Skeletal muscle cell (primary cell): ENCODE data around the gene GMNN.
"Not testable (repeated sequence)": the region's sequence is repeated elsewhere in the genome, so short reads cannot be mapped to it uniquely, and the experiment has no call there.

Source experiments
- DNase-seq: peaks from one replicate; pipeline ENCODE4 v3.0.0-alpha.2; 2010; ENCODE audit warnings: low read depth
- H3K4me3 ChIP-seq: 2 replicates; pipeline ENCODE4 v1.5.1; 2011; ENCODE audit warnings: low read depth, mild to moderate bottlenecking, control low read depth, low read length, moderate library complexity

Gene GMNN

DNA sequence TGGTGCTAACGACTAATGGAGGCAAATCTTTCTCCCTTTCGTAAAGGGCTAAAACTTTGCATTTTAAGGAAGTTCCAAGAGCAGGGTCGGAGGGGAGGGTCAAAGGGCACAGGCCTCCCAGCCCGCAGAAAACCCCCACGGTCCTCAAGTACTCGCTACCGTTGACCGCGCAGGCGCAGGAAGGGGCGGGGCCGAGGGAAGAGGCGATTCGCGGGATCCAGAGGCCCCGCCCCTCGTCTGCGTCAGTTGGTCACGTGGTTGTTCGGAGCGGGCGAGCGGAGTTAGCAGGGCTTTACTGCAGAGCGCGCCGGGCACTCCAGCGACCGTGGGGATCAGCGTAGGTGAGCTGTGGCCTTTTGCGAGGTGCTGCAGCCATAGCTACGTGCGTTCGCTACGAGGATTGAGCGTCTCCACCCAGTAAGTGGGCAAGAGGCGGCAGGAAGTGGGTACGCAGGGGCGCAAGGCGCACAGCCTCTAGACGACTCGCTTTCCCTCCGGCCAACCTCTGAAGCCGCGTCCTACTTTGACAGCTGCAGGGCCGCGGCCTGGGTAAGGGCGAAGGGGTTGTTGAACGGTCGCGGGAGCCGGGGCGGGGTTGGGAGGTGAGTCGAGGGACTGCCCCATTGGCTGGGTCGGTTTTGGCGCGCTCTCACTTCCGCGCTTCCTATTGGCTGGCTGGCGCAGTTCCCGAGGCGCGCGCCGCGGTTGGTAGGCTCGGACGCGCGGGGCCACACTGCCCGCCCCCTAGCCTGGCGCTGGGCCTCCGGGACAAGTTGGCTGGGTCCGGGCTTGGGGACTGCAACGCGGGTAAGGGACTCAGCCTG, at the start of gene GMNN:
GMNN (plus strand) TSS at position 242 of the 824 bp plus-strand sequence. CDS start 2,310 bp downstream, outside the sequence.
- peak within 1 kb of the TSS; percentile 100 for H3K4me3 ChIP-seq
- peak; percentile 65 for DNase-seq

DNA sequence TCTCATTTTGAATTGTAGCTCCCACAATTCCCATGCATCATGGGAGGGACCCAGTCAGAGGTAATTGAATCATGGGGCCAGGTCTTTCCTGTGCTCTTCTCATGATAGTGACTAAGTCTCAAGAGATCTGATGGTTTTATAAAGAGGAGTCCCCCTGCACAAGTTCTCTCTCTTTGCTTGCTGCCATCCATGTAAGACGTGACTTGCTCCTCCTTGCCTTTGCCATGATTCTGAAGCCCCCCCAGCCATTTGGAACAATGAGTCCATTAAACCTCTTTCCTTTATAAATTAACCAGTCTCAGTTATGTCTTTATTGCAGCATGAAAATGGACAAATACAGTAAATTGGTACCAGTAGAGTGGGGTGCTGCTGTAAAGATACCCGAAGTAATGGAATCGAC, 44.1 kb upstream of the GMNN start:
- DNase-seq, H3K4me3 ChIP-seq: not testable (repeated sequence)

DNA sequence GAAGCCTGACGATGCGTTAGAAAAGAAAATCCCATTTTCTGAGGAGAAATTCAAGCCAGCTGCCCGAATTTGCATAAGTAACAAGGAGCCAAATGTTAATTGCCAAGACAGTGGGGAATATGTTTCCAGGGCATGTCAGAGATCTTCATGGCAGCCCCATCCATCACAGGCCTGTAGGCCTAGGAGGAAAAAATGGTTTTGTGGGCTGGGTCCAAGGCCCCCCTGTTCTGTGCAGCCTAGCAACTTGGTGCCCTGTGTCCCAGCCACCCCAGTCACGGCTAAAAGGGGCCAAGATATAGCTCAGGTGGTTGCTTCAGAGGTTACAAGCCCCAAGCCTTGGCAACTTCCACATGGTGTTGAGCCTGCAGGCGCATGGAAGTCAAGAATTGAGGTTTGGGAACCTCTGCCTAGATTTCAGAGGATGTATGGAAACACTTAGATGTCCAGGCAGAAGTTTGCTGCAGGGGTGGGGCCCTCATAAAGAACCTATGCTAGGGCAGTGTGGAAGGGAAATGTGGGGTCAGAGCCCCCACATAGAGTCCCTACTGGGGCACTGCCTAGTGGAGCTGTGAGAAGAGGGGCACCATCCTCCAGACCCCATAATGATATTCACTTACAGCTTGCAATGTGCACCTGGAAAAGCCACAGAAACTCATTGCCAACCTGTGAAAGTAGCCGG, 43.1 kb upstream of the GMNN start:
- not testable (repeated sequence) for H3K4me3 ChIP-seq, DNase-seq

DNA sequence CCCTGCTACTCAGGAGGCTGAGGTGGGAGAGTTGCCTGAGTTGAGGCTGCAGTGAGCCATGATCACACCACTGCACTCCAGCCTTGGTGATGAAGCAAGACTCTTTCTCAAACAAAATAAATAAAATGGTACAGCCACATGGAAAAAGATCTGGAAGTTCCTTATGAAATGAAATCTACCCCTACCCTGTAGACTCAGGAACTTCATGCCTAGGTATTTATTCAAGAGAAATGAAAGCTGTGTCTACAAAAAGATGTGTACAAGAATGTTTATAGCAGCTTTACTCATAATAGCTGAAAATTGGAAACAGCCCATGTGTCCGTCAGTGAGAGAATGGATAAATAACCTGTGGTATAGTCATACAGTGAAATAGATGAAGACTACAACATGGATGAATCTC, 40.6 kb upstream of the GMNN start:
- no peak for DNase-seq

DNA sequence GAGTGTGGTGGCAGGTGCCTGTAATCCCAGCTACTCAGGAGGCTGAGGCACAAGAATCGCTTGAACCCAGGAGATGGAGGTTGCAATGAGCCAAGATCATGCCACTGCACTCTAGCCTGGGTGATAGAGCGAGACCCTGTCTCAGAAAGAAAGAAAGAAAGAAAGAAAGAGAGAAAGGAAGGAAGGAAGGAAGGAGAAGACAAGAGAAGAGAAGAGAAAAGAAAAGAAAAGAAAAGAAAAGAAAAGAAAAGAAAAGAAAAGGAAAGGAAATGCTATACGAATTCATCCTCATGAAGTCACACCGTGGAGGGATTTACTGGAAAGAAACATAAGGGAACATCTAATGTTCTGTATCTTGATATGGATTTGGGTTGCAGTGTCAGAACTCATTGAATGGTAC, 40.0 kb upstream of the GMNN start:
- H3K4me3 ChIP-seq, DNase-seq: not testable (repeated sequence)

More for the DNA sequence above, 40.6 kb upstream of the GMNN start:
- H3K4me3 ChIP-seq, result no peak overlapping the region

- no peak for DNase-seq
- H3K4me3 ChIP-seq, result no peak overlapping the region
Measured at GRCh38 chr6:24738741-24739140, 36.0 kb upstream of the GMNN start.

GRCh38 chr6:24740861-24741260, 33.9 kb upstream of the GMNN start:
- no peak overlapping the region for H3K4me3 ChIP-seq
- DNase-seq, result no peak

- H3K4me3 ChIP-seq, result no peak overlapping the region
- DNase-seq, result no peak
Measured at GRCh38 chr6:24742216-24742738, 32.5 kb upstream of the GMNN start.

DNA sequence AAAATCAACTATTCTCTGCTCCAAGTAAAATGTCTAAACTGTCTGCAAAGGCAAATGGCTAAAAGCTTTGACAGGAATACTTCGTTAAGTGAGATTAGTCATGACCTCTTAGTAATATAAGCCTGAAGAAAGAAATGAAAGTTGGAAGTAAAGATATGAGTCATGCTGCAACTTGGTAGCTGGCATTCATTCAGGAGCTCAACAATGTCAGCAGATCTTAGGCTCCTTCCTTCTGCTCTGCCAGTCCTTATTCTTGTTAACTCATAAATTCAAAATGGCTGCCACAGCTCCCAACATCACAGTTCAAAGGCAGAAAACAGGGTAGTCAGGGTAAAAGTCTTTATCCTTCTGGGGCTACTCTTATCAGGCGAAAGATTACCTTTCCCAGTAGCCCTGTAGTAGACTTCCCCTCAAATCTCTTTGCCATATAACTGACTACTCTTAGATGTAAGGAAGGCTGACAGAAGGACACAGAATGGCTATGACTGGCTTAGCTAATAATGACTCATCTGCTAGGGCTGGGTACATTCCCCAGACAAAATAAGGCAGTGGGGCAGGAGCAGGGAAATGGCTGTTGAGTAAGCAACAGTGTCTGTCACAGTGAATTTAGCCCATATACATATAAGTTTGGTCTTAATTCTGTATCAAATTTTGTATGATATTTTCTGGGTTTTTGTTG, 31.3 kb upstream of the GMNN start:
- peak; percentile 92 for DNase-seq
- no peak overlapping the region for H3K4me3 ChIP-seq

- H3K4me3 ChIP-seq, result no peak overlapping the region
- no peak for DNase-seq
Measured at GRCh38 chr6:24743944-24744335, 30.8 kb upstream of the GMNN start.

GRCh38 chr6:24744911-24745310, 29.8 kb upstream of the GMNN start:
- no peak for DNase-seq
- H3K4me3 ChIP-seq, result no peak overlapping the region

- no peak for DNase-seq
- no peak overlapping the region for H3K4me3 ChIP-seq
Measured at GRCh38 chr6:24749297-24749696, 25.4 kb upstream of the GMNN start.

- DNase-seq, H3K4me3 ChIP-seq: not testable (repeated sequence)
Measured at GRCh38 chr6:24750878-24751277, 23.9 kb upstream of the GMNN start.

DNA sequence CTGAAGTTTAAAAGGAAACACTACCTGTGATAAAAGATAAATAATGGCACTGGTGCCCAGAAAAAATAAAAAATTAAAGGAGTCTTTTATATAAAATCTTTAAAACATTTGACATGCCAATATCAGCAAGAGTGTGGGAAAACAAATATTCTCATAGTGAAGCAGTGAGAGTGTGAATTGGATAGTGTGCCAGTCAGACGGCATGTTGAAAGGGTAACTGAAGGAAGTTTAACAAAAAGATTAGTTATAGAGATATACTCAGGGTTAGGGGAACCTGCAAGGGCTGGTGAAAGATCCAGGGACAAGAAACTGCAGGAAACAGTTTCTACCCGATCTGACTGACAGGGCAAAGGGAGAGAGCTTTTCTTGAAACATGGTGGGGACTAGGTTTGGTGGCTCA, 22.2 kb upstream of the GMNN start:
- no peak overlapping the region for H3K4me3 ChIP-seq
- DNase-seq, result no peak

GRCh38 chr6:24752917-24753492, 21.7 kb upstream of the GMNN start:
- DNase-seq, result no peak
- no peak overlapping the region for H3K4me3 ChIP-seq

DNA sequence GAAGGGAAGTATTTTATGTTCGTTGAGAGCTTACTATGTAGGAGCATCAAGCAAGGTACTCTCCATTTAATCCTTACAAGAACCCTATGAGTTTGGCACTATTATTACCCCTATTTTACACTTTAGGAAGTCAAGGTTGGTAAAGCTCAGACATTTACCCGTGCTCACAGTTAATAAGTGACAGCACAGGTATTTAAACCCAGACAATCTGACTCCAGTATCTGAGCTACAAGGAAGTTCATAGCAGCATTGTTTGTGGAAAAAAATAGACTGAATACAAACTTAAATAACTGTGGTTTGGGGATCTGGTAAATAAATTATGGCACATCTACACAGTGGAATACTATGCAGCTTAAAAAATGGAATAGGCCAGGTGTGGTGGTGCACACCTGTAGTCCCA, 21.2 kb upstream of the GMNN start:
- no peak overlapping the region for H3K4me3 ChIP-seq

DNA sequence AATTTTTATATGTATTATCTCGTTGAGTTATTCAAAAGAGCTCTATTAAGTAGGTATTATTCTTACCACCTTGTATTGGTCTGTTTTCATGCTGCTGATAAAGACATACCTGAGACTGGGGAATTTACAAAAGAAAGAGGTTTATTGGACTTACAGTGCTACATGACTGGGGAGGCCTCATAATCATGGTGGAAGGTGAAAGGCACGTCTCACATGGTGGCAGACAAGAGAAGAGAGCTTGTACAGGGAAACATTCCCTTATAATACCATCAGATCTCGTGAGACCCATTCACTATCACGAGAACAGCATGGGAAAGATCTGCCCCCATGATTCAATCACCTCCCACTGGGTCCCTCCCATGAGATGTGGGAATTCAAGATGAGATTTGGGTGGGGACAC, 20.4 kb upstream of the GMNN start:
- not testable (repeated sequence) for H3K4me3 ChIP-seq, DNase-seq

More for the DNA sequence above, 21.2 kb upstream of the GMNN start:
- DNase-seq, result no peak

GRCh38 chr6:24755279-24755678, 19.5 kb upstream of the GMNN start:
- H3K4me3 ChIP-seq, result no peak overlapping the region
- no peak for DNase-seq

DNA sequence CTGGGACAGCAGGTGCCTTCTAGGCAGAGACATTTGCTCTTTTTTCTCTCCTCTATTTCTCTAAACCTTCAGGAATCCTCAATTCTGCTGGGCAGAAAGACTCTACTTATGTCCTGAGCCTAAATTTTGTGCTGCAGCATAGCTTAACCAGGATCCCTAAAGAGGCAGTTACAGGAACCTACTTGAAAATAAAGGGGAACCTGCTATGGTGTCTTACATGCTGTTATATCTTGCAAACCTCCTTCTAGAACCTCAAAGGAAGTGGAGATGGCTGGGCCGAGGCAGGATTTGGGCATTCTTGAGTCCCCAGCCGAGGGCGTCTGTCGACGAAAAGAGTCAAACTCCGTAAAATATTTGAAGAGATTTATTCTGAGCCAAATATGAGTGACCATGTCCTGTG, 17.1 kb upstream of the GMNN start:
- DNase-seq, result no peak
- H3K4me3 ChIP-seq, result no peak overlapping the region

- H3K4me3 ChIP-seq, result no peak overlapping the region
- no peak for DNase-seq
Measured at GRCh38 chr6:24759718-24760117, 15.0 kb upstream of the GMNN start.
